T follicular helper cell (primary cell): ENCODE results near the gene DLD.
"Not testable (repeated sequence)": the region's sequence is repeated elsewhere in the genome, so short reads cannot be mapped to it uniquely, and the experiment has no call there.

Experiments
- DNase-seq: peaks from one replicate; pipeline ENCODE4 v3.0.0-alpha.2; 2020; ENCODE audit warnings: low read depth
- total RNA-seq, 2 experiments: gene quantifications; one replicate each; lab custom pipeline; 2026; lab: John Stamatoyannopoulos, UW

Gene DLD
- 53.6 to 108 reads per million in 2 experiments for total RNA-seq

GRCh38 chr7:107890962-107891635 lies at the start of gene DLD:
TSS of gene DLD (plus strand) at chr7:107891183. CDS start at chr7:107891251, 68 bp downstream.
- peak; percentile 91 for DNase-seq

- DNase-seq: no peak
Observed at GRCh38 chr7:107842213-107842612, 48.8 kb upstream of the DLD start.

- DNase-seq: no peak
Observed at GRCh38 chr7:107843184-107843583, 47.8 kb upstream of the DLD start.

DNA sequence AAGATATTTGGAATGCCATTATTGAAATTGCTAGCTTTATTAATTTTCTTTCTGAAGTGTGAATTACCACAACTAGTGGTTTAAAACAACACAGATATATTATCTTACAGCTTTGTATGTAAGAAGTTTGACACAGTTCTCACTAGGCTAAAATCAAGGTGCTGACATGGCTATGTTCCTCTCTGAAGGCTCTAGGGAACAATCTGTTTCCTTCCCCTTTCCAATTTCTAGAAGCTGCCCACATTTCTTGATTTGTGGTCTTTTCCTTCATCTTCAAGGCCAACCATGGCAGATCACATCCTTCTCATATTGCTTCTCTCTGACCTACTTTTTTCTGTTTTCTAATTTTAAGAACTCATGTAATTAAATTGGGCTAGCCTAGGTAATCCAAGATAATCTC lies 44.7 kb upstream of the DLD start:
- DNase-seq: no peak

DNA sequence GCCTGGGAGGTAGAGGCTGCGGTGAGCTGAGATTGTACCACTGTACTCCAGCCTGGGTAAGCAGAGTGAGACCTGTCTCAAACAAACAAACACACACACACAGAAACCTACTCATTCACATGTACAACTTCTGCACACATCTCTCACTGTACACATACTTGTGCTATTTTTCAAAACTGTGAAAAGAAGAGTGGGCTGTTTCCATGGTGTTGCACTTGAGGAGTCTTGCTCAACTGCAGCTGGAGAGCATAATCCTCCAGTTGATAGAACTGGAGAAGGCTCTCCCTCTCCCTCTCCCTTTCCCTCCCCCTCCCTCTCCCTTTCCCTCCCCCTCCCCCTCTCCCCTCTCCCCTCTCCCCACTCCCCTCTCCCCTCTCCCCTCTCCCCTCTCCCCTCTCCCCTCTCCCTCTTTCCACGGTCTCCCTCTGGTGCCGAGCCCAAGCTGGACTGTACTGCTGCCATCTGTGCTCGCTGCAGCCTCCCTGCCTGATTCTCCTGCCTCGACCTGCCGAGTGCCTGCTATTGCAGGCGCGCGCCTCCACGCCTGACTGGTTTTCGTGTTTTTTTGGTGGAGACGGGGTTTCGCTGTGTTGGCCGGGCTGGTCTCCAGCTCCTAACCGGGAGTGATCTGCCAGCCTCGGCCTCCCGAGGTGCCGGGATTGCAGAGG lies 43.7 kb upstream of the DLD start:
- no peak for DNase-seq

GRCh38 chr7:107847836-107848175 lies 43.2 kb upstream of the DLD start:
- not testable (repeated sequence) for DNase-seq

- not testable (repeated sequence) for DNase-seq
Observed at GRCh38 chr7:107848211-107848610, 42.8 kb upstream of the DLD start.

- DNase-seq: no peak
Observed at GRCh38 chr7:107850216-107850615, 40.8 kb upstream of the DLD start.

GRCh38 chr7:107850643-107851042 lies 40.3 kb upstream of the DLD start:
- DNase-seq: no peak

DNA sequence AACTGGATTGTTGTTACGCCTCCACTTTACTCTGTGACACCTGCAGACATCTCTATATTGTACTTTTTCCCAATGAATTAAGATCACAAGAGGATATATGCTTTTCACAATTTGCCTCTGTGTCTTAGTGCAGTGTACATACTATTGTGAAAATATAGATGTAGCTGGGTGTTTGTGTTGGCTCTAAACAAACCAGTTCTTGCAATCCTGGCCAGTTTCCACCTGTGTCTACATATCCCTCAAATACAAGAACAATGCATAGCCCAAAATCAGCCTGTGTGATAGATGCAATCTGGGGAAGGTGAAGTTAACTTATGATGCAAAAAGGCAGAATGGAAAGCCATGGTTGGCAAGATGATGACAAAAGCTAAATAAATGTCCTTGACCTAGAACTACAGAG lies 36.5 kb upstream of the DLD start:
- no peak for DNase-seq

DNA sequence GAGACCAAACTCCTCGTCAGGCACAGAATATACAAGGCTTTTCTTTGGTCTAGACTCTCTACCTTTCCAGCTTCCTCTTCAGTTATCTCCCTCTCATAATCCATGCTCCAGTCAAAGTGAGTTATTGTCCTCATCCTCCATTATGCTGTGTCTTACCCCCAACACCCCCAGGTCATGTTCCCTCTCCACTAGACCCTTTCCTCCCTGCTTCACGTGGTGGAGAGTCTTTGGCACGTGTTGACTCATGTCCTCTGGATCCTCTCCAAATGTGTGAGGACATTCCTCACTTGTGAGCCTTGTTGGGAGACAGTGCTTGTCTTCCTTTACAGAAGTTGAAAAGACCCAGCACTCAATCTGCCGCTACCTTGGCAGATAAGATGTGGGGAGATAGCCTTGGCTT lies 36.0 kb upstream of the DLD start:
- no peak for DNase-seq

- no peak for DNase-seq
Observed at GRCh38 chr7:107856806-107857540, 34.0 kb upstream of the DLD start.

- no peak for DNase-seq
Observed at GRCh38 chr7:107857541-107857912, 33.5 kb upstream of the DLD start.

DNA sequence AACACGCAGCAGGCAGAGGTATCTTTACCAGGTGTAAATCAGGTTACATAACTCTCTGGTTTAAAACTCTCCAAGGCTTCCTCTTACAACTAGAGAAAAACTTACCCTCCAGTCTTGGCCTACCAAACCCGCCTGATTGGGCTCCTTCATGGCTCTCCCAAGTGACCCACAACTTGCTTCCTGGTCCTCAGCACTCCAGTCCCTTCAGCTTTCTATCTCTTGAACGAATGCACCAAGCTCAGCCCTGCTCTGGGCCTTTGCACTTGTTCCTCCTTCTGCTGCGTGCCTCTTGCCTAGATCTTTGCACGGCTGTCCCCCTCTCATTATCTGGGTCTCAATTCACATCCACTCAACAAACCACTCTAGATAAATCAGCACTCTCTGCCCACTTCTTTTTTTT lies 32.7 kb upstream of the DLD start:
- no peak for DNase-seq

GRCh38 chr7:107860279-107860961 lies 30.6 kb upstream of the DLD start:
- no peak for DNase-seq

DNA sequence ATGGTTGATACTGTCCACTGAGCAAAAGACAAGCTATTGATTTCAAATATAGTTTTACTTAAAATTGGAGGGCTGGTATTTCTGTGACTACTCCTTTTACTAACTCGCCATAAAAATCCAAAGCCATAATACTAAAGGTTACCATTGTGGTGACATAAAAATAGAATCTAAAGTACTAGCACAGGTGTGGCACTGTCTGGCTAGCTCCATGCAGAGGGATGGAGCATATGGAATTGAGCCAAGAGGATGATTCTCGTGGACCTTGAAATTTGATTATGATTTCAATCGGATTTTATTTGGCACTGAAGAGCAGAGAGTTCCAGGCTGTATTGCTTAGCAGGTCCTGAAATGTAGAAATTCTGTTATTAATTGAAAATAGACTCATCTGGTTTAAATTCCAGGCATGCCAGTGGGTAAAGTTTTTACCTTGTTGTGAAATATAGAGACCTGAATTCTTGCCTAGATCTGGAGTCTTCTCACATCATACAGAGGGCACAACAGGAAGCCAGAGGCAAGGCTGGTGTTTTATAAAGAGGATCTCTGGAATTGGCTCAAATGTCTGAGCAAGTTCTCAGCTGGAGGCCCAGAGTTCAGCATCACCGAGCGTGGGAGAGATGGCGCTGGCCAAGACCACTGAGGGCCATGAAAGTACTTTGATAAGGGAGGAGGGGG lies 29.9 kb upstream of the DLD start:
- no peak for DNase-seq

DNA sequence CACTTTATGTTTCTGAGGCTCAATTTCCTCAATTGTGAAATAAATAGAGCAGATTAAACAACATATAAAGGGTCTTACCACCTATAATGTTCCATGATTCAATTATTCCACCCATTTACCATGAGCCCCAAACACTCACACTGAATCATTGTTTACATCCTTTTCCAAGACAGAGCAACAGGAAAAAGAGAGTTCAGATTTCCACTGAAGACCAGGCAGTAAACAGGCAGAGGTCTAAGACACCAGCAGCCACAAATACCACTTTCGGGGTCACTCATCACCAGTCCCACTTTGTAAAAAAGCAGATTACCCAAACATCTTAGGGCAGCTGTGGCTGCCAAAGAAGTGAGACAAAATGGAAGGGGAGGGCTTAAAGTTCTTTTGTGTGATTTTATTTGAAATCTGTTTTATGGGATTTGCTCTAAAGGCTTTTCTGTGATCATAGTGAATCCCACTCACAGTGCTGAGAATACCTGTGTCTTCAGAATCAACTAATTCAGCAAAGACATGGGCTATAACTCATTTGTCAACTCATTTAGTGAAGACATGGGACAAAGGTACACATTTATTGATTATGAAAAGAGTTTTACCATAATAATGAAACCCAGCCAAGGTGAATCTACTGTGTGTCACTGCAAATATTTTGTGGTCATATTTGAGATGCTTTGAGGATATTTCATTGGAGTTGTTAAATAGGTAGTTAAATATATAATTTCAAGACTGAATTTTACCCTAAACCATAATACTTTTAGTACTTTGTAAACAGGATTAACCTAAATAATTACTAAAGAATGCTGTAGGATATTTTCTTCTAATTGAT lies 24.8 kb upstream of the DLD start:
- no peak for DNase-seq

GRCh38 chr7:107867858-107868466 lies 23.0 kb upstream of the DLD start:
- DNase-seq: no peak

- DNase-seq: no peak
Observed at GRCh38 chr7:107870427-107871000, 20.5 kb upstream of the DLD start.

DNA sequence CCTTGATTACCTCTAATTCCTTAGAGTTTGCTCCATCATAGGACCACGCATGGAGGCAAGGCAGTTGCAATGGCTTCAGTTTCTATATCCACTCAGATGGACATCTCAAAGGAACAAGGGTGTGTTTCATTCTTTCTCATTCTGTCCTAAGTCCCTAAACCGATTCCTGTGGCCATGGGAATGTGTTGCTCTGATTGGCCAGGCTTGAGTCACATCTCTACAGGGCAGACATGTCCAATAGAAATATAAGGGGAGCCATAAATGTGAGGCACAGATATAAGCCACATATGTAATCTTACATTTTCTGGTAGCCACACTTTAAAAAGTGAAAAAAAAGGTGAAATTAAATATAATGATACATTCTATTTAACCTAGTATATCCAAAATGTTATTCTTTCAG lies 16.9 kb upstream of the DLD start:
- no peak for DNase-seq
